Natural killer cell treated with Interleukin-12 subunit alpha and Interleukin-12 subunit beta and Interleukin-15 and Interleukin-18, amount 100 ng/mL, for 72 hours (primary cell): ENCODE data around the gene U2AF2. TPM values are rescaled to one million over a fixed set of nuclear protein-coding genes. Genes with fewer than 3 reads are reported as not detected.

ENCODE experiments used
- ATAC-seq, 2 donors: fragments of 150-1000 bp; cut with Tn5 transposase in 1 of 2; sonication (Bioruptor Pico), chemical (Tn5 transposase) in 1 of 2; 2 replicates each; pipeline ENCODE4 v1.10.0; 2021
- DNase-seq: peaks from one replicate; pipeline ENCODE4 v3.0.0; 2022; ENCODE audit warnings: low spot score
- H3K27ac Mint-ChIP-seq, 2 donors: 1 replicate in 1 of 2; 2 replicates in 1 of 2; pipeline ENCODE4 v1.8.0; 2022; ENCODE audit warnings: mixed read lengths in 2 of 2, mild to moderate bottlenecking in 1 of 2, moderate library complexity in 1 of 2
- H3K27me3 Mint-ChIP-seq, 2 donors: 1 replicate in 1 of 2; 2 replicates in 1 of 2; pipeline ENCODE4 v1.8.0; 2022; ENCODE audit warnings: mixed read lengths in 2 of 2
- H3K36me3 Mint-ChIP-seq: one replicate; pipeline ENCODE4 v1.8.0; 2022; ENCODE audit warnings: mixed read lengths
- H3K4me1 Mint-ChIP-seq, 2 donors: 1 replicate in 1 of 2; 2 replicates in 1 of 2; pipeline ENCODE4 v1.8.0; 2022; ENCODE audit warnings: low read depth in 2 of 2, mixed read lengths in 2 of 2, mild to moderate bottlenecking in 1 of 2
- H3K4me3 Mint-ChIP-seq: one replicate; pipeline ENCODE4 v1.8.0; 2022; ENCODE audit warnings: mixed read lengths
- H3K9me3 Mint-ChIP-seq: 2 replicates; pipeline ENCODE4 v1.8.0; 2022; ENCODE audit warnings: mixed read lengths
- total RNA-seq, 2 donors: library from RNA; stranded (reverse); gene quantifications; one replicate each; pipeline ENCODE4 v1.2.3, GENCODE V29; 2022

The U2AF2 gene
- total RNA-seq, 2 donors from 2014 or later, result 266 to 434 TPM

DNA sequence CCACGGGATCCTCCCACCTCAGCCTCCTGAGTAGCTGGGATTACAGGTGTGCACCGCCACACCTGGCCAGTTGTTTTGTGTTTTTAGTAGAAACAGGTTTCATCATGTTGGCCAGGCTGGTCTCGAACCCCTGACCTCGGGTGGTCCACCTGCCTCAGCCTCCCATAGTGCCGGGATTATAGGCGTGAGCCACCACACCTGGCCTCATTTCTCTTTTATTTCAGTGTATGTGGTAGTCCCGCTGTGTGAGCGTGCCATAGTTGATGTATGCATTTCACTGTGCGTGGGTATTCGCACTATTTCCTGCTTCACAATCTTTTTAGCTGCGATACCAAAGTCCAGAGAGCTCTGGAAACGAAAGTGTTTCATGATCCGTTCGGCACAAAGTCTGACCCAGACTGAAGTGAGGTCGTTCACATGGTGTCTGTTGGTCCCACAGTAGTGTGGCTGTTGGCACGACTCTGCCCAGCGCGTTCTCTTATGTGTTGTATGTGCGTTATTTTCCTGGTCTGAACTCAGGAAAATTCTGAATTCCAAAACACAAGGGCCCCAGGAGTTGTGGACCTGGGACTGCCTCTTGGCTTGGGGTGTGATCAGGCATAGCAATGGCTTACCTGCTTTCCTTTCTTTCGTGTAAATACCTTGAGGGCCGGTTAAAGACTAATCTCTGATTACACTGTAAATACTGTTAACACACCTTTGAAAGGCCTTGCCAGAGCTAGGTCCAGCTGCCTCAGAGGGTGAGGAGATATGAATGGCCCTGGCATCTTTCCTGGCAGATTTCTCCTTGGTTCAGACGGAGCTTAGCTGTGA lies 28.8 kb downstream of the U2AF2 start:
- Mint-ChIP-seq H3K4me1 (peaks cover 16 to 22% of the 10 kb centered on the region in 2 donors), H3K27ac (no peak overlapping the region), H3K4me3 (no peak overlapping the region), H3K36me3 (no peaks in the 10 kb centered on the region), H3K27me3 (no peaks in the 10 kb centered on the region), H3K9me3 (no peaks in the 10 kb centered on the region)
- DNase-seq, result no peak
- ATAC-seq, result no peak

DNA sequence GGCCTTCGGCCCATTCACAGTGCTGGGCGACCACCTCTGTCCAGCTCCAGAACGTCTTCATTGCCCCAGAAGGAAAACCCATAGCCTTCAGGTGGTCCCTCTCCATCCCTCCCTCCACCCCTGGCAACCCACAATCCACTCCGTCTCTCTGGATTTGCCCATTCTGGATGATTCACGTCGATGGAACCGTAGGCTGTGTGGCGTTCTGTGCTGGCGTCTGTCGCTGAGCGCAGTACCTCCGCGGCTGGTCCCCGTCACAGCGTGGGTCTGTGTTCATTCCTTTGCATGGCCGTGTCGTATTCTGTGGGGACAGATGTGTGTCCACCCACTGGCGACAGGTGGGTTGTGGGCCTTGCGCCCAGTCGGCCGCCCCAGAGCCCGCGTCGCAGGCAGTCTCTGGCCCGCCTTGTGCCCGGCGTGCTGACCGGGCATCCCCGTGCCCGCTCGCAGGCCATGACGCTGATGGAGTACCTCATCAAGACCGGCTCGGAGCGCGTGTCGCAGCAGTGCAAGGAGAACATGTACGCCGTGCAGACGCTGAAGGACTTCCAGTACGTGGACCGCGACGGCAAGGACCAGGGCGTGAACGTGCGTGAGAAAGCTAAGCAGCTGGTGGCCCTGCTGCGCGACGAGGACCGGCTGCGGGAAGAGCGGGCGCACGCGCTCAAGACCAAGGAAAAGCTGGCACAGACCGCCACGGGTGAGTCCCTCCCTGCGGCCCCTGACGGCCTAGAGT lies 30.3 kb downstream of the U2AF2 start:
- DNase-seq, result no peak
- no peak for ATAC-seq
- Mint-ChIP-seq H3K9me3 (no peaks in the 10 kb centered on the region), H3K4me3 (no peak overlapping the region), H3K4me1 (peaks cover 5 to 10% of the 10 kb centered on the region in 2 donors), H3K27me3 (no peaks in the 10 kb centered on the region), H3K36me3 (no peaks in the 10 kb centered on the region), H3K27ac (no peak overlapping the region)

DNA sequence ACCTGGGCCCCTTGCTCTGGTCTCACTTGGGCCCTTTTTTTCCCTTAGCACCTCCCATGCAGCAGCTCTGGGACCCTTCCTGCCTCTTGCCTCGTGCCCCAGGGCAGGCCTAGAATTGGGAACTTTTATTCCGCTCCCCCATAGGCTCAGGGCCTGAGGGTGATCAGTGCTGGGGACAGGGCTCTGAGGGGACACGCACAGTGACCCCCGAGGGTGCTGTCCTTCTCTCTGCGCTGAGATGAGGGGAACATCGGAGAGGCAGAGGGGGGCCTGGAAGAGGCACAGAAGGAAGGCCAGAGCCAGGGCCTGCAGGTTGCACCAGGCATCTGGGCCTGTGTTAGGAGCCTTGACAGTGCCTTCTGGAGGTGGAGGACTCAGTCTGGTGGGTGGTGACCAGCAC lies 30.9 kb downstream of the U2AF2 start:
- Mint-ChIP-seq H3K27me3 (no peaks in the 10 kb centered on the region), H3K36me3 (no peaks in the 10 kb centered on the region), H3K4me3 (no peak overlapping the region), H3K4me1 (peaks cover 5 to 9% of the 10 kb centered on the region in 2 donors), H3K9me3 (no peaks in the 10 kb centered on the region), H3K27ac (no peak overlapping the region)
- DNase-seq, result no peak
- no peak for ATAC-seq

GRCh38 chr19:55686311-55687050 lies 31.6 kb downstream of the U2AF2 start:
- Mint-ChIP-seq H3K4me1 (peaks cover 5 to 7% of the 10 kb centered on the region in 2 donors), H3K27me3 (no peaks in the 10 kb centered on the region), H3K9me3 (no peaks in the 10 kb centered on the region), H3K27ac (no peak overlapping the region), H3K36me3 (no peaks in the 10 kb centered on the region), H3K4me3 (no peak overlapping the region)
- DNase-seq (no peak), ATAC-seq (peak in 1 of 2 donors; percentile 6)

- Mint-ChIP-seq H3K9me3 (no peaks in the 10 kb centered on the region), H3K27ac (no peak overlapping the region), H3K4me3 (no peak overlapping the region), H3K27me3 (no peaks in the 10 kb centered on the region), H3K36me3 (no peaks in the 10 kb centered on the region), H3K4me1 (peaks cover 5 to 7% of the 10 kb centered on the region in 2 donors)
- no peak for ATAC-seq
- no peak for DNase-seq
These were observed 32.7 kb downstream of the U2AF2 start for GRCh38 chr19:55687281-55688201.

DNA sequence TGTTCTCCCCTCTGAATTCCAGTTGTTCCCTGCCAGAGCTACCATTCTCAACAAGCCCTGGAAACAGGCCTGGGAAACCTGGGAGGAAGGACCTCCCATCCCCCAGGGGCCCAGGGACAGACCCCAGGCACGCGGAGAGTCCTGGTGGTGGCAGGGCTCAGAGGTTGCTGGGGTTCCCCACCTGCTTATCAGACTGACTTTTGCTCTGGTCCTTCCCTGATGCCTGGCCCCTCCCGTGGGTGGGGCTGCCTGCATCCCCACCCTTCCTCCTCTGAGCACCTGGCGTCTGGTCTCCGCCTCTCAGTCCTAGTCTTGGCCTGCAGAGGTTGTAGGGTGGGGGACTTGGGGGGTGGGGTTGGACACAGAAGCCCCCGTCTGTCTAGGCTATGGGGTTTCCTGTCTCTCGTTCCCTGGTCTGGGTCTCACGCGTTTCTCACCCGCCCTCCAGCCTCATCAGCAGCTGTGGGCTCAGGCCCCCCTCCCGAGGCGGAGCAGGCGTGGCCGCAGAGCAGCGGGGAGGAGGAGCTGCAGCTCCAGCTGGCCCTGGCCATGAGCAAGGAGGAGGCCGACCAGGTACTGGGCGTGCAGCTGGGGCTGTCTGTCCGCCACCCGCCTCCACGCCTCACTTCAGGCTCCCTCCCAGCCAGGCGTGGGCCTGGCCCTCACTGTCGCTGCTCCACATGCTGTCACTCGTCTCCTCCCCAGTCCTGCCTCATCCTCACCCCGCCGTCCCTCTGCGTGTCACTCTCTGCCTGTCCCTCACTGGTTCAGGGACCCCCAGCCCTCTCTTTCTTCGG lies 33.8 kb downstream of the U2AF2 start:
- Mint-ChIP-seq H3K27me3 (no peaks in the 10 kb centered on the region), H3K27ac (no peak overlapping the region), H3K4me3 (no peak overlapping the region), H3K36me3 (no peaks in the 10 kb centered on the region), H3K9me3 (no peaks in the 10 kb centered on the region), H3K4me1 (peaks cover 3 to 7% of the 10 kb centered on the region in 2 donors)
- DNase-seq (peak; percentile 51), ATAC-seq (peak in 1 of 2 donors; percentile 8)

GRCh38 chr19:55689411-55690108 lies 34.7 kb downstream of the U2AF2 start:
- Mint-ChIP-seq H3K9me3 (no peaks in the 10 kb centered on the region), H3K27ac (no peak overlapping the region), H3K36me3 (no peaks in the 10 kb centered on the region), H3K4me1 (peaks cover 0 to 7% of the 10 kb centered on the region in 2 donors), H3K4me3 (no peak overlapping the region), H3K27me3 (no peaks in the 10 kb centered on the region)
- peak; percentile 58 for DNase-seq
- ATAC-seq, result no peak

DNA sequence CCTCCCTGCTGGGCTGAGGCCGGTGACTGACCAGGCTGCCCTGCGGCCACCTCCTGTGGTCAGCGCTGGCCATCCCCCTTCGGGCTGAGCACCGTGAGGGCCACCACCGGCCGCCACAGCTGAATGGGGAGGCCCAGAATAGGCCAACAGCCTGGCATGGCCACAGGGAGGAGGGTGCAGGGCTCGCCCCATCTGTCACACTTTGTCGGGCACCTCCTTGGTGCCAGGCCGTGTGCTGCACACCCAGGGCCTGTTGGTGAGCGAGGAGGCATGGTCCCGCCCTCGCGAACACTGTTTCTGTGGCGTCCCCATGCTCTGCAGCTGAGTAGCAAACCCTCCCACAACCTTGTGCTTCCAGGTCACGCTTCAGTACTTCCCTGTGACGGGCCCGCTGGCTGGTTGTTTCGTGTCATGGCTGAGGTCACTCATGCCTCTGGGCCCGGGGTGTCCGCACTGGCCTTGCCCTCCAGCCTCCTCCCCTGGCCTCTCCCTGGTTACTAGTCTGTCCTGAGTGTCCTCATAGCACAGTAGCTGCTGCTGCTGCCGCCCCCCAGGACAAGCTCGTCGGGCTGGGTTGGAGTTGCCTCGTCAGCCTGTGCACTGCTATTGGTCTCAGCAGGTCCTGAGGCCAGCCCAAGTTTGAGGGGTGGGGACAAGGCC lies 35.4 kb downstream of the U2AF2 start:
- Mint-ChIP-seq H3K4me3 (no peak overlapping the region), H3K27me3 (no peaks in the 10 kb centered on the region), H3K9me3 (no peaks in the 10 kb centered on the region), H3K4me1 (peaks cover 0 to 7% of the 10 kb centered on the region in 2 donors), H3K27ac (no peak overlapping the region), H3K36me3 (no peaks in the 10 kb centered on the region)
- ATAC-seq, result no peak
- DNase-seq, result peak; percentile 42

DNA sequence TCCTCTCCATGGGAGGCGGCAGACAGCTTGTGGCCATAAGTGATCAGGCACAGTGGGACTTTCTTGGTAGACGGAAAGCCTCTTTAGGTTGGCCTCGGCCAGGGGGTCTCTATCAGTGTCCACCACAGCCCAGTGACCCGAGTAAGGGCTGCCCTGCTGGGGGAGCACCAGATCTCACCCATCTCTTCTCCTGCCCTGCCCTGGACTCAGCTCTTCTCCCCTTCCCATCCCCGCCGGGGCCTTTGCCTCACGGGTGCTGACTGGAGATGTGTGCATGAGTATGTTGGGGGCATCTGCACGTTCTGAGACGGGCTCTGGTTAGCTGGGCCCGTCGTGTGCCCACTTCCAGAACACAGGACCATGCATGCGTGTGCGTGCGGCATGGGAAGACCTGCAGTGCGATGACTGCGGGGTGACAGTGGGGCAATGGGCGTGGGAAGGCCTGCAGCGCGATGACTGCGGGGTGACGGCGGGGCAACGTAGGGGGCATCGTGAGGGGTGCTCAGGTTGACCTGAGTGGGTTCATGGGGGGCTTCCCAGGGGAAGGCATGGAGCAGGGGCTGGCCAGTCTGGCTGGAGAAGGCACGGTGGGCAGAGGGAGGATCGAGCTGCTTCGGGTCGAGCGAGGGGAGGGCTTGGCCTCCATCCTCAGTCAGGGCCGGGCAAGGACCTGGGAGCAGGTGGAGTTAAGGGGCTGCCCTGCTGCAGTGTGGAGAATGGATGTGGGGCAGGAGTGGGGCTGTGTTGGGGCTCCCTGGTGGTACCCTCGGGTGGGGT lies 36.1 kb downstream of the U2AF2 start:
- Mint-ChIP-seq H3K36me3 (no peaks in the 10 kb centered on the region), H3K4me1 (peaks cover 0 to 4% of the 10 kb centered on the region in 2 donors), H3K27ac (no peak overlapping the region), H3K9me3 (no peaks in the 10 kb centered on the region), H3K4me3 (no peak overlapping the region), H3K27me3 (no peaks in the 10 kb centered on the region)
- DNase-seq (peak; percentile 53), ATAC-seq (no peak)

DNA sequence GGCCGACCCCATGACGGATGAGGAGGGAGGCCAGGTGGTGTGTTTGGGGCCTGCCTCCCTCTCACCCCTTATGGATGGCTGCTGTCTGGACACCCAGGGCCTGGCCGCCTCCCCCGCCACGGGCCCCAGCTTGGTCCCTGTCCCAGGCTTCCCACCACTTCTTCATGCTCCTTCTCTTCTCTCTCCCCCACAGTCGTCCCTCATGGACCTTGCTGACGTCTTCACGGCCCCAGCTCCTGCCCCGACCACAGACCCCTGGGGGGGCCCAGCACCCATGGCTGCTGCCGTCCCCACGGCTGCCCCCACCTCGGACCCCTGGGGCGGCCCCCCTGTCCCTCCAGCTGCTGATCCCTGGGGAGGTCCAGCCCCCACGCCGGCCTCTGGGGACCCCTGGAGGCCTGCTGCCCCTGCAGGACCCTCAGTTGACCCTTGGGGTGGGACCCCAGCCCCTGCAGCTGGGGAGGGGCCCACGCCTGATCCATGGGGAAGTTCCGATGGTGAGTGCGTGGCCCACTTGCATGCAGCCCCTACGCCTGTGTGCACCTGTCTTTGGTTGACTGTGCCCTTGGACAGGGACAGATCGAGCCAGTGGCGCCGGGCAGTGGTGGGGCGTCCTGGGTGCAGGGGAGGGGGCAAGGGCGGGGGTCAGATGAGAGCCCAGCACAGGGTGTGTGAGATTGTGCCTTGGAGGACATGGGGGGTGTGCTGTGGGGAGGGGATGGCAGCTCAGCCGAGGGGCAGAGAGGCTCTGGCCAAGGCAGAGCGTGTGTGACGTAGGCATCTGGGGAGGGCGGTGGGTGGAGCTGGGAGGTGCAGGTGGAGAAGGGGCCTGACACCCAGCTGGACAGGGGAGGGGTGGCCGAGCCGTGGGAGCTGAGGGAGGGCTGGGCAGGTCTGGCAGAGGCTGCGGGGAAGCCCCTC lies 37.0 kb downstream of the U2AF2 start:
- Mint-ChIP-seq H3K36me3 (no peaks in the 10 kb centered on the region), H3K4me3 (no peak overlapping the region), H3K27ac (no peak overlapping the region), H3K27me3 (no peaks in the 10 kb centered on the region), H3K9me3 (no peaks in the 10 kb centered on the region), H3K4me1 (no peaks in the 10 kb centered on the region)
- ATAC-seq (no peak), DNase-seq (peak; percentile 57)
